H9 (cell line): ENCODE measurements around the gene FKBP11. TPM values are rescaled to one million over a fixed set of nuclear protein-coding genes. Genes with fewer than 3 reads are reported as not detected.

Source experiments
- DNase-seq: peaks from one replicate; pipeline ENCODE4 v3.0.0-alpha.2; 2017
- H2AFZ ChIP-seq: one replicate; pipeline ENCODE4 v1.6.1; 2013; ENCODE audit warnings: mild to moderate bottlenecking, low read length, control low read depth, moderate library complexity
- H2AK5ac ChIP-seq: 2 replicates; pipeline ENCODE4 v1.6.1; 2013; ENCODE audit warnings: low read length, control low read depth, mixed read lengths; ENCODE audit not compliant: insufficient read length
- H2BK120ac ChIP-seq: one replicate; pipeline ENCODE4 v1.6.1; 2013; ENCODE audit warnings: low read depth, mild to moderate bottlenecking, low read length, control low read depth, inconsistent platforms; ENCODE audit not compliant: poor library complexity, severe bottlenecking
- H2BK12ac ChIP-seq: 2 replicates; pipeline ENCODE4 v1.6.1; 2013; ENCODE audit warnings: low read length, control low read depth, mixed read lengths, low read depth; ENCODE audit not compliant: insufficient read length
- H2BK15ac ChIP-seq: 2 replicates; pipeline ENCODE4 v1.6.1; 2013; ENCODE audit warnings: low read depth, low read length, control low read depth
- H2BK20ac ChIP-seq: one replicate; pipeline ENCODE4 v1.6.1; 2013; ENCODE audit warnings: low read depth, mild to moderate bottlenecking, low read length, control low read depth, inconsistent platforms; ENCODE audit not compliant: poor library complexity, severe bottlenecking
- H2BK5ac ChIP-seq: 2 replicates; pipeline ENCODE4 v1.6.1; 2013; ENCODE audit warnings: low read length, control low read depth, mixed read lengths; ENCODE audit not compliant: insufficient read length
- H3K14ac ChIP-seq: 2 replicates; pipeline ENCODE4 v1.6.1; 2013; ENCODE audit warnings: low read length, control low read depth; ENCODE audit not compliant: insufficient read depth
- H3K18ac ChIP-seq: 2 replicates; pipeline ENCODE4 v1.6.1; 2013; ENCODE audit warnings: low read depth, mild to moderate bottlenecking, mixed read lengths, low read length, control low read depth; ENCODE audit not compliant: insufficient read length
- H3K23ac ChIP-seq: 2 replicates; pipeline ENCODE4 v1.6.1; 2013; ENCODE audit warnings: low read length, control low read depth, mixed read lengths, low read depth; ENCODE audit not compliant: insufficient read length
- H3K23me2 ChIP-seq: 2 replicates; pipeline ENCODE4 v1.6.1; 2013; ENCODE audit warnings: low read depth, mild to moderate bottlenecking, mixed read lengths, low read length, control low read depth; ENCODE audit not compliant: insufficient read length, poor library complexity, severe bottlenecking
- H3K27ac ChIP-seq: 2 replicates; pipeline ENCODE4 v1.5.1; 2013; ENCODE audit warnings: low read length, control low read depth, mixed read lengths, low read depth; ENCODE audit not compliant: insufficient read length
- H3K27me3 ChIP-seq: 2 replicates; pipeline ENCODE4 v1.6.1; 2013; ENCODE audit warnings: low read length, control low read depth, inconsistent platforms; ENCODE audit not compliant: insufficient read depth
- H3K4ac ChIP-seq: 2 replicates; pipeline ENCODE4 v1.6.1; 2013; ENCODE audit warnings: low read depth, mild to moderate bottlenecking, control low read depth, inconsistent platforms, low read length, moderate library complexity
- H3K4me1 ChIP-seq: 2 replicates; pipeline ENCODE4 v1.6.1; 2013; ENCODE audit warnings: low read length, control low read depth, inconsistent platforms; ENCODE audit not compliant: insufficient read depth
- H3K4me2 ChIP-seq: 2 replicates; pipeline ENCODE4 v1.6.1; 2013; ENCODE audit warnings: low read length, control low read depth, mixed read lengths; ENCODE audit not compliant: insufficient read length, insufficient read depth
- H3K56ac ChIP-seq: 2 replicates; pipeline ENCODE4 v1.6.1; 2013; ENCODE audit warnings: low read depth, mild to moderate bottlenecking, mixed read lengths, low read length, control low read depth; ENCODE audit not compliant: insufficient read length
- H3K79me1 ChIP-seq: 2 replicates; pipeline ENCODE4 v1.6.1; 2013; ENCODE audit warnings: low read depth, mild to moderate bottlenecking, moderate library complexity, low read length, control low read depth, inconsistent platforms; ENCODE audit not compliant: insufficient read depth, poor library complexity, severe bottlenecking
- H3K79me2 ChIP-seq: 2 replicates; pipeline ENCODE4 v1.6.1; 2013; ENCODE audit warnings: low read length, control low read depth, inconsistent platforms; ENCODE audit not compliant: insufficient read depth
- H3K9ac ChIP-seq: 2 replicates; pipeline ENCODE4 v1.6.1; 2013; ENCODE audit warnings: low read length, control low read depth, mixed read lengths; ENCODE audit not compliant: insufficient read length; ENCODE audit errors: extremely low read depth
- H3K9me3 ChIP-seq: one replicate; pipeline ENCODE4 v1.6.1; 2013; ENCODE audit warnings: low read depth, low read length, inconsistent platforms; ENCODE audit not compliant: control insufficient read depth
- H3T11ph ChIP-seq: one replicate; pipeline ENCODE4 v1.6.1; 2013; ENCODE audit warnings: mild to moderate bottlenecking, low read length, control low read depth, inconsistent platforms
- H4K20me1 ChIP-seq: one replicate; pipeline ENCODE4 v1.6.1; 2013; ENCODE audit not compliant: control insufficient read depth, insufficient read length, insufficient read depth
- H4K5ac ChIP-seq: 2 replicates; pipeline ENCODE4 v1.6.1; 2013; ENCODE audit warnings: low read depth, mild to moderate bottlenecking, mixed read lengths, low read length, control low read depth; ENCODE audit not compliant: insufficient read length
- H4K8ac ChIP-seq: replicated peaks from 2 replicates; pipeline ENCODE4 v1.6.1; 2013; ENCODE audit warnings: low read length, control low read depth, mixed read lengths, low read depth; ENCODE audit not compliant: insufficient read length
- H4K91ac ChIP-seq: 2 replicates; pipeline ENCODE4 v1.6.1; 2013; ENCODE audit warnings: low read depth, mild to moderate bottlenecking, moderate library complexity, mixed read lengths, low read length, control low read depth; ENCODE audit not compliant: insufficient read length
- H3K27ac Mint-ChIP-seq, 3 experiments: 2 replicates in 2 of 3; 3 replicates in 1 of 3; pipeline ENCODE4 v1.8.0; 2020 to 2021; ENCODE audit warnings: mixed read lengths in 3 of 3, mild to moderate bottlenecking in 1 of 3, moderate library complexity in 1 of 3
- H3K27me3 Mint-ChIP-seq: 2 replicates; pipeline ENCODE4 v1.8.0; 2021; ENCODE audit warnings: low read depth, mild to moderate bottlenecking, moderate library complexity, mixed read lengths
- H3K36me3 Mint-ChIP-seq, 3 experiments: 2 replicates in 2 of 3; 3 replicates in 1 of 3; pipeline ENCODE4 v1.8.0; 2020 to 2021; ENCODE audit warnings: low read depth in 3 of 3, mixed read lengths in 3 of 3; ENCODE audit not compliant: insufficient read depth in 1 of 3
- H3K4me1 Mint-ChIP-seq, 2 experiments: 2 replicates each; pipeline ENCODE4 v1.8.0; 2020; ENCODE audit warnings: mixed read lengths in 2 of 2
- H3K4me3 Mint-ChIP-seq, 2 experiments: 2 replicates in 1 of 2; 3 replicates in 1 of 2; pipeline ENCODE4 v1.8.0; 2020 to 2021; ENCODE audit warnings: mild to moderate bottlenecking in 2 of 2, mixed read lengths in 2 of 2, moderate library complexity in 1 of 2
- H3K9me3 Mint-ChIP-seq, 2 experiments: 2 replicates in 1 of 2; 3 replicates in 1 of 2; pipeline ENCODE4 v1.8.0; 2020; ENCODE audit warnings: mild to moderate bottlenecking in 2 of 2, mixed read lengths in 2 of 2, moderate library complexity in 1 of 2
- WGBS: extraction: QIAGEN DNeasy Blood & Tissue Kit; methylation state at CpG from one replicate; pipeline ENCODE4 v1.1.7; 2013; ENCODE audit warnings: missing lambda C conversion rate, low lambda C conversion rate, mixed read lengths; ENCODE audit not compliant: insufficient read length; ENCODE audit errors: extremely low coverage; 5-methylcytosine and 5-hydroxymethylcytosine counted together
- total RNA-seq: library from RNA; stranded (reverse); gene quantifications from 2 replicates; pipeline ENCODE4 v1.2.1, GENCODE V29; 2021
- TF ChIP-seq, protein P1 (sequence below): fragments of 200-600 bp; sonication (generic); conservative IDR thresholded peaks from 3 replicates; pipeline ENCODE4 v1.8.0; 2021; ENCODE audit warnings: antibody characterized with exemption, mild to moderate bottlenecking

Gene FKBP11
- total RNA-seq, 1 experiment from 2014 or later: 40.8 TPM

DNA sequence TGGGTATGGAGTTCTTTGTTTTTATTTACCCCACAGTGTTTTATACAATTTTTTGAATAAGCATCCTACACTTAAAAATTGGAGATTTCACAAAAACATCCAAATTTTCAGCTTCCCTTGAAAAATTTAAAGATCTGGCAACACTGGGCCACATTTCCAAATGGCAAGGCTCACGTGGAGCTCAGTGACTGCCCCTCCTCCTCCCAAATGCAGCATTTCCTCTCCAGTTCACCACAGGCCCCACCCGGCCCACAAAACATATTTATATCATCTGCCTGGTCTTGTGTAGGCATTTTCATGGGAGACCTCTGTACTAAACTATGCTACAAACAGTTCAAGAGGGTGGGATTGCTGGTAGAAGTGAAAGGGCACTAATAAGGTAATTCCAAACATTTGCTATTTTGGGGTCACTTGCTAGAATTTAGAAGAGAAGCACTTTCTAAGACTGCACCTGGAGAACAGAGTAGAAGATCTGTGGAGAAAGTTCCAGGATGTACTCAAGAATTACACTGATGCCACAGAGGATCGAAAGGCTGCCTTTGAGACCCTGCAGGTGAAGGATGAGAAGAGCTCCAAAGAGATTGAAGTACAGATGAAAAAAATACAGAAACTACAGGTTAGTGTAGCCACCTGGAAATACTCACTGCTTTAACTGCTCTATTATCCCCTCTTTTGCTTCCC, 7.3 kb downstream of the FKBP11 start:
- H3T11ph ChIP-seq: no peak overlapping the region
- TF ChIP-seq, protein P1, sequence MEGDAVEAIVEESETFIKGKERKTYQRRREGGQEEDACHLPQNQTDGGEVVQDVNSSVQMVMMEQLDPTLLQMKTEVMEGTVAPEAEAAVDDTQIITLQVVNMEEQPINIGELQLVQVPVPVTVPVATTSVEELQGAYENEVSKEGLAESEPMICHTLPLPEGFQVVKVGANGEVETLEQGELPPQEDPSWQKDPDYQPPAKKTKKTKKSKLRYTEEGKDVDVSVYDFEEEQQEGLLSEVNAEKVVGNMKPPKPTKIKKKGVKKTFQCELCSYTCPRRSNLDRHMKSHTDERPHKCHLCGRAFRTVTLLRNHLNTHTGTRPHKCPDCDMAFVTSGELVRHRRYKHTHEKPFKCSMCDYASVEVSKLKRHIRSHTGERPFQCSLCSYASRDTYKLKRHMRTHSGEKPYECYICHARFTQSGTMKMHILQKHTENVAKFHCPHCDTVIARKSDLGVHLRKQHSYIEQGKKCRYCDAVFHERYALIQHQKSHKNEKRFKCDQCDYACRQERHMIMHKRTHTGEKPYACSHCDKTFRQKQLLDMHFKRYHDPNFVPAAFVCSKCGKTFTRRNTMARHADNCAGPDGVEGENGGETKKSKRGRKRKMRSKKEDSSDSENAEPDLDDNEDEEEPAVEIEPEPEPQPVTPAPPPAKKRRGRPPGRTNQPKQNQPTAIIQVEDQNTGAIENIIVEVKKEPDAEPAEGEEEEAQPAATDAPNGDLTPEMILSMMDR: no peak
- H3K27me3 ChIP-seq: no peaks in the 10 kb centered on the region
- H3K9ac ChIP-seq: no peak overlapping the region
- DNase-seq: no peak
- no peak overlapping the region for H3K4ac ChIP-seq
- no peaks in the 10 kb centered on the region for H3K79me2 ChIP-seq
- no peak overlapping the region for H2BK12ac ChIP-seq
- H4K8ac ChIP-seq: no peak overlapping the region
- Mint-ChIP-seq H3K27ac (no peak overlapping the region; a peak in 1 of 7 replicates), H3K36me3 (peaks cover 18 to 24% (median 20%) of the 10 kb centered on the region in 3 experiments; a peak in 6 of 7 replicates), H3K4me1 (0 out of 4 replicates have a peak, but pooled peaks cover 0 to 3% of the 10 kb centered on the region in 2 experiments), H3K27me3 (no peaks in the 10 kb centered on the region), H3K9me3 (peaks cover 7% of the 10 kb centered on the region in 2 experiments; a peak in 2 of 5 replicates), H3K4me3 (no peak overlapping the region)
- H3K23ac ChIP-seq: no peak overlapping the region
- no peaks in the 10 kb centered on the region for H3K4me1 ChIP-seq
- H3K4me2 ChIP-seq: no peak overlapping the region
- no peak overlapping the region for H3K18ac ChIP-seq
- H4K91ac ChIP-seq: no peak overlapping the region
- H3K79me1 ChIP-seq: no peaks in the 10 kb centered on the region
- no peak overlapping the region for H2BK15ac ChIP-seq
- H3K14ac ChIP-seq: no peak overlapping the region
- no peak overlapping the region for H2BK5ac ChIP-seq
- no peaks in the 10 kb centered on the region for H4K20me1 ChIP-seq
- no peak overlapping the region for H3K27ac ChIP-seq
- H3K56ac ChIP-seq: no peak overlapping the region
- H2BK120ac ChIP-seq: no peak overlapping the region
- H2AFZ ChIP-seq: no peak overlapping the region
- H3K9me3 ChIP-seq: no peaks in the 10 kb centered on the region
- no peaks in the 10 kb centered on the region for H3K23me2 ChIP-seq
- no peak overlapping the region for H4K5ac ChIP-seq
- no CpG with 5 or more reads among the region's 3 CpGs for WGBS
- H2BK20ac ChIP-seq: no peak overlapping the region
- H2AK5ac ChIP-seq: no peak overlapping the region
